ENCODE measurements around the gene HOXA2. TPM values are rescaled to one million over a fixed set of nuclear protein-coding genes. Genes with fewer than 3 reads are reported as not detected.

The HOXA2 gene
- total and polyA plus RNA-seq, 2 donors = 1.5 to 3.9 TPM

- peak overlapping the region; percentile 14 to 32 for H3K4me3 ChIP-seq (ENCODE audit: low read length in 2 of 2)
- peak overlapping the region; percentile 51 to 58 for H3K27ac ChIP-seq (ENCODE audit: low read depth in 1 of 2, low read length in 1 of 2)
- peaks cover 0 to 70% of the 10 kb centered on the region in 2 donors for H3K27me3 ChIP-seq (ENCODE audit: control insufficient read depth in 2 of 2, insufficient read depth in 1 of 2, low read length in 1 of 2)
- no peaks in the 10 kb centered on the region for H3K9me3 ChIP-seq (ENCODE audit: control insufficient read depth in 2 of 2, insufficient read depth in 1 of 2, low read length in 1 of 2)
- DNase-seq (ENCODE audit: low read depth in 6 of 9, low spot score in 9 of 9) = no peak
- H3K36me3 ChIP-seq (ENCODE audit: control insufficient read depth in 2 of 2, insufficient read depth in 2 of 2, low read length in 1 of 2) = no peaks in the 10 kb centered on the region
- 89% methylated on average over 45 of the region's 45 CpGs for WGBS
- peaks cover 0 to 4% of the 10 kb centered on the region in 2 donors for H3K4me1 ChIP-seq (ENCODE audit: control insufficient read depth in 2 of 2, insufficient read depth in 2 of 2, low read length in 2 of 2)
These were observed 12.9 kb upstream of the HOXA2 start for GRCh38 chr7:27115221-27116026.

GRCh38 chr7:27114881-27115220 is 12.4 kb upstream of the HOXA2 start:
- 92% methylated on average over 6 of the region's 6 CpGs for WGBS
- Histone ChIP-seq H3K36me3 (ENCODE audit: control insufficient read depth in 2 of 2, insufficient read depth in 2 of 2, low read length in 1 of 2) (no peaks in the 10 kb centered on the region), H3K4me3 (ENCODE audit: low read length in 2 of 2) (peak overlapping the region in 1 of 2 donors; percentile 32)

GRCh38 chr7:27113991-27114769 is 11.7 kb upstream of the HOXA2 start:
- H3K27me3 ChIP-seq (ENCODE audit: control insufficient read depth in 2 of 2, insufficient read depth in 1 of 2, low read length in 1 of 2) = peaks cover 0 to 72% of the 10 kb centered on the region in 2 donors
- no peaks in the 10 kb centered on the region for H3K36me3 ChIP-seq (ENCODE audit: control insufficient read depth in 2 of 2, insufficient read depth in 2 of 2, low read length in 1 of 2)
- no peak for DNase-seq (ENCODE audit: low read depth in 6 of 9, low spot score in 9 of 9)
- peak overlapping the region; percentile 68 to 80 for H3K27ac ChIP-seq (ENCODE audit: low read depth in 1 of 2, low read length in 1 of 2)
- H3K9me3 ChIP-seq (ENCODE audit: control insufficient read depth in 2 of 2, insufficient read depth in 1 of 2, low read length in 1 of 2) = no peaks in the 10 kb centered on the region
- peak overlapping the region; percentile 26 to 31 for H3K4me3 ChIP-seq (ENCODE audit: low read length in 2 of 2)
- H3K4me1 ChIP-seq (ENCODE audit: control insufficient read depth in 2 of 2, insufficient read depth in 2 of 2, low read length in 2 of 2) = peaks cover 0 to 8% of the 10 kb centered on the region in 2 donors
- 91% methylated on average over 26 of the region's 26 CpGs for WGBS

More at GRCh38 chr7:27114881-27115220, 12.4 kb upstream of the HOXA2 start:
- Histone ChIP-seq H3K9me3 (ENCODE audit: control insufficient read depth in 2 of 2, insufficient read depth in 1 of 2, low read length in 1 of 2) (no peaks in the 10 kb centered on the region), H3K27ac (ENCODE audit: low read depth in 1 of 2, low read length in 1 of 2) (peak overlapping the region; percentile 51 to 55), H3K27me3 (ENCODE audit: control insufficient read depth in 2 of 2, insufficient read depth in 1 of 2, low read length in 1 of 2) (peaks cover 0 to 72% of the 10 kb centered on the region in 2 donors), H3K4me1 (ENCODE audit: control insufficient read depth in 2 of 2, insufficient read depth in 2 of 2, low read length in 2 of 2) (peaks cover 0 to 4% of the 10 kb centered on the region in 2 donors)
- DNase-seq (ENCODE audit: low read depth in 6 of 9, low spot score in 9 of 9) = no peak

GRCh38 chr7:27112955-27113949 is 10.8 kb upstream of the HOXA2 start:
- H3K4me1 ChIP-seq (ENCODE audit: control insufficient read depth in 2 of 2, insufficient read depth in 2 of 2, low read length in 2 of 2) = peaks cover 0 to 8% of the 10 kb centered on the region in 2 donors
- WGBS = 87% methylated on average over 57 of the region's 57 CpGs
- H3K27ac ChIP-seq (ENCODE audit: low read depth in 1 of 2, low read length in 1 of 2) = peak overlapping the region; percentile 71 to 88
- H3K36me3 ChIP-seq (ENCODE audit: control insufficient read depth in 2 of 2, insufficient read depth in 2 of 2, low read length in 1 of 2) = no peaks in the 10 kb centered on the region
- peak overlapping the region; percentile 31 to 40 for H3K4me3 ChIP-seq (ENCODE audit: low read length in 2 of 2)
- peaks cover 0 to 79% of the 10 kb centered on the region in 2 donors for H3K27me3 ChIP-seq (ENCODE audit: control insufficient read depth in 2 of 2, insufficient read depth in 1 of 2, low read length in 1 of 2)
- no peak for DNase-seq (ENCODE audit: low read depth in 6 of 9, low spot score in 9 of 9)
- no peaks in the 10 kb centered on the region for H3K9me3 ChIP-seq (ENCODE audit: control insufficient read depth in 2 of 2, insufficient read depth in 1 of 2, low read length in 1 of 2)

- H3K4me1 ChIP-seq (ENCODE audit: control insufficient read depth in 2 of 2, insufficient read depth in 2 of 2, low read length in 2 of 2) = peaks cover 0 to 8% of the 10 kb centered on the region in 2 donors
- H3K36me3 ChIP-seq (ENCODE audit: control insufficient read depth in 2 of 2, insufficient read depth in 2 of 2, low read length in 1 of 2) = no peaks in the 10 kb centered on the region
- 91% methylated on average over 4 of the region's 4 CpGs for WGBS
- peaks cover 0 to 84% of the 10 kb centered on the region in 2 donors for H3K27me3 ChIP-seq (ENCODE audit: control insufficient read depth in 2 of 2, insufficient read depth in 1 of 2, low read length in 1 of 2)
- peak overlapping the region in 1 of 2 donors; percentile 70 for H3K27ac ChIP-seq (ENCODE audit: low read depth in 1 of 2, low read length in 1 of 2)
- H3K9me3 ChIP-seq (ENCODE audit: control insufficient read depth in 2 of 2, insufficient read depth in 1 of 2, low read length in 1 of 2) = no peaks in the 10 kb centered on the region
- H3K4me3 ChIP-seq (ENCODE audit: low read length in 2 of 2) = peak overlapping the region in 1 of 2 donors; percentile 40
- DNase-seq (ENCODE audit: low read depth in 6 of 9, low spot score in 9 of 9) = no peak
These were observed 9.9 kb upstream of the HOXA2 start for GRCh38 chr7:27112361-27112760.

GRCh38 chr7:27111751-27112277 is 9.3 kb upstream of the HOXA2 start:
- H3K4me1 ChIP-seq (ENCODE audit: control insufficient read depth in 2 of 2, insufficient read depth in 2 of 2, low read length in 2 of 2) = peaks cover 0 to 8% of the 10 kb centered on the region in 2 donors
- no peaks in the 10 kb centered on the region for H3K9me3 ChIP-seq (ENCODE audit: control insufficient read depth in 2 of 2, insufficient read depth in 1 of 2, low read length in 1 of 2)
- DNase-seq (ENCODE audit: low read depth in 6 of 9, low spot score in 9 of 9) = no peak
- 95% methylated on average over 4 of the region's 4 CpGs for WGBS
- H3K27me3 ChIP-seq (ENCODE audit: control insufficient read depth in 2 of 2, insufficient read depth in 1 of 2, low read length in 1 of 2) = peaks cover 0 to 79% of the 10 kb centered on the region in 2 donors
- peak overlapping the region in 1 of 2 donors; percentile 9 for H3K4me3 ChIP-seq (ENCODE audit: low read length in 2 of 2)
- H3K27ac ChIP-seq (ENCODE audit: low read depth in 1 of 2, low read length in 1 of 2) = peak overlapping the region in 1 of 2 donors; percentile 70
- no peaks in the 10 kb centered on the region for H3K36me3 ChIP-seq (ENCODE audit: control insufficient read depth in 2 of 2, insufficient read depth in 2 of 2, low read length in 1 of 2)

GRCh38 chr7:27111042-27111750 is 8.7 kb upstream of the HOXA2 start:
- no peaks in the 10 kb centered on the region for H3K9me3 ChIP-seq (ENCODE audit: control insufficient read depth in 2 of 2, insufficient read depth in 1 of 2, low read length in 1 of 2)
- peaks cover under 1 to 80% of the 10 kb centered on the region in 2 donors for H3K27me3 ChIP-seq (ENCODE audit: control insufficient read depth in 2 of 2, insufficient read depth in 1 of 2, low read length in 1 of 2)
- WGBS = 90% methylated on average over 6 of the region's 6 CpGs
- H3K27ac ChIP-seq (ENCODE audit: low read depth in 1 of 2, low read length in 1 of 2) = peak overlapping the region; percentile 25 to 70
- DNase-seq (ENCODE audit: low read depth in 6 of 9, low spot score in 9 of 9) = no peak
- no peak overlapping the region for H3K4me3 ChIP-seq (ENCODE audit: low read length in 2 of 2)
- peaks cover 0 to 8% of the 10 kb centered on the region in 2 donors for H3K4me1 ChIP-seq (ENCODE audit: control insufficient read depth in 2 of 2, insufficient read depth in 2 of 2, low read length in 2 of 2)
- H3K36me3 ChIP-seq (ENCODE audit: control insufficient read depth in 2 of 2, insufficient read depth in 2 of 2, low read length in 1 of 2) = no peaks in the 10 kb centered on the region
